B cell (primary cell): ENCODE measurements around the gene ADI1. TPM values are rescaled to one million over a fixed set of nuclear protein-coding genes. Genes with fewer than 3 reads are reported as not detected.

Experiments used
- ATAC-seq: fragments of 200-7000 bp; cut with Tn5 transposase; one replicate; pipeline ENCODE4 v1.10.0; 2021; ENCODE audit warnings: low read depth, mild to moderate bottlenecking, moderate number of reproducible peaks, moderate library complexity
- CTCF ChIA-PET: fragments of 350-600 bp; sonication (Branson Sonifier 250); formaldehyde crosslinking; loops from one replicate; lab custom pipeline; 2021; ENCODE audit warnings: antibody characterized with exemption, inconsistent platforms; lab: Charles Lee
- POLR2A ChIA-PET: fragments of 350-600 bp; sonication (Branson Sonifier 250); formaldehyde crosslinking; loops from one replicate; lab custom pipeline; 2021; ENCODE audit warnings: antibody characterized with exemption; lab: Charles Lee
- DNase-seq: peaks from one replicate; pipeline ENCODE4 v3.0.0; 2013
- H2AFZ ChIP-seq: 2 replicates; pipeline ENCODE4 v1.6.1; 2012; ENCODE audit warnings: mild to moderate bottlenecking, low read depth, low read length; ENCODE audit not compliant: insufficient read depth, poor library complexity, severe bottlenecking
- H3K27ac ChIP-seq, 2 donors: 1 replicate in 1 of 2; 2 replicates in 1 of 2; pipeline ENCODE4 v1.5.1; 2012 to 2013; ENCODE audit warnings: low read length in 2 of 2, mild to moderate bottlenecking in 2 of 2, moderate library complexity in 1 of 2
- H3K27me3 ChIP-seq, 4 experiments: fragments of 200-600 bp in 1 of 4; sonication (generic) in 1 of 4; replicated peaks in 1 of 4; 1 replicate in 2 of 4; 2 replicates in 2 of 4; pipeline versions ENCODE4 v1.6.1 to v1.7.0; 2013 to 2016; ENCODE audit warnings: low read length in 3 of 4, mild to moderate bottlenecking in 2 of 4, mixed read lengths in 1 of 4, moderate library complexity in 1 of 4; ENCODE audit not compliant: insufficient read depth in 4 of 4, control insufficient read depth in 3 of 4; ENCODE audit errors: control extremely low read depth in 1 of 4
- H3K36me3 ChIP-seq, 2 experiments: replicated peaks in 1 of 2; 1 replicate in 1 of 2; 2 replicates in 1 of 2; pipeline versions ENCODE4 v1.6.1 to v1.7.1; 2013; ENCODE audit warnings: low read length in 1 of 2; ENCODE audit not compliant: insufficient read depth in 2 of 2, control insufficient read depth in 1 of 2; ENCODE audit errors: control extremely low read depth in 1 of 2, extremely low read depth in 1 of 2
- H3K4me1 ChIP-seq, 2 donors: fragments of 200-600 bp in 1 of 2; sonication (generic) in 1 of 2; 1 replicate in 1 of 2; 2 replicates in 1 of 2; pipeline versions ENCODE4 v1.5.1 to v1.6.1; 2013 to 2017; ENCODE audit warnings: low read length in 2 of 2; ENCODE audit not compliant: control insufficient read depth in 2 of 2, insufficient read depth in 2 of 2
- H3K4me2 ChIP-seq: replicated peaks from 2 replicates; pipeline ENCODE3; 2012; ENCODE audit warnings: mild to moderate bottlenecking, low read depth, low read length; ENCODE audit not compliant: poor library complexity, severe bottlenecking
- H3K4me3 ChIP-seq, 5 experiments: fragments of 200-600 bp in 1 of 5; sonication (generic) in 1 of 5; 1 replicate in 3 of 5; 2 replicates in 2 of 5; pipeline versions ENCODE4 v1.5.1 to v1.7.0; 2011 to 2016; ENCODE audit warnings: low read length in 4 of 5, mild to moderate bottlenecking in 4 of 5, low read depth in 2 of 5, control low read depth in 1 of 5, moderate library complexity in 1 of 5; ENCODE audit not compliant: insufficient read depth in 1 of 5; ENCODE audit errors: control extremely low read depth in 1 of 5, extremely low read depth in 1 of 5
- H3K79me2 ChIP-seq: fragments of 200-600 bp; sonication (generic); one replicate; pipeline ENCODE4 v1.6.0; 2016; ENCODE audit warnings: low read length; ENCODE audit not compliant: control insufficient read depth, insufficient read depth
- H3K9ac ChIP-seq: fragments of 200-600 bp; sonication (generic); 2 replicates; pipeline ENCODE4 v1.6.1; 2017; ENCODE audit warnings: mild to moderate bottlenecking, low read length, moderate library complexity
- H3K9me3 ChIP-seq, 3 donors: one replicate each; pipeline versions ENCODE4 v1.6.1 to v1.7.1; 2013; ENCODE audit warnings: low read length in 2 of 3; ENCODE audit not compliant: control insufficient read depth in 2 of 3, insufficient read depth in 1 of 3; ENCODE audit errors: control extremely low read depth in 1 of 3
- H4K20me1 ChIP-seq: 2 replicates; pipeline ENCODE4 v1.6.0; 2012; ENCODE audit warnings: mild to moderate bottlenecking, low read length; ENCODE audit not compliant: insufficient read depth, control insufficient read depth, poor library complexity, severe bottlenecking
- H3K27ac Mint-ChIP-seq: one replicate; pipeline ENCODE4 v1.8.0; 2021; ENCODE audit warnings: mixed read lengths
- H3K27me3 Mint-ChIP-seq: one replicate; pipeline ENCODE4 v1.8.0; 2021; ENCODE audit warnings: mixed read lengths
- H3K4me1 Mint-ChIP-seq: one replicate; pipeline ENCODE4 v1.8.0; 2021; ENCODE audit warnings: mixed read lengths
- H3K4me3 Mint-ChIP-seq: one replicate; pipeline ENCODE4 v1.8.0; 2021; ENCODE audit warnings: mixed read lengths
- H3K9me3 Mint-ChIP-seq: one replicate; pipeline ENCODE4 v1.8.0; 2022; ENCODE audit warnings: mixed read lengths; ENCODE audit not compliant: insufficient read depth
- CTCF ChIP-seq: fragments of 200-600 bp; IDR thresholded peaks from one replicate; pipeline ENCODE4 v1.8.0; 2022; ENCODE audit warnings: antibody characterized with exemption, mild to moderate bottlenecking
- EZH2 ChIP-seq: IDR thresholded peaks from 2 replicates; pipeline ENCODE4 v1.6.1; 2012; ENCODE audit warnings: borderline replicate concordance, low read depth, mild to moderate bottlenecking, moderate library complexity, low read length; ENCODE audit not compliant: insufficient read depth, poor library complexity, severe bottlenecking
- WGBS: methylation state at CpG from one replicate; pipeline ENCODE4 v1.1.5; 2013; ENCODE audit warnings: missing lambda C conversion rate; ENCODE audit not compliant: insufficient coverage; 5-methylcytosine and 5-hydroxymethylcytosine counted together
- intact Hi-C: fragments of 100-400 bp; cut with micrococcal nuclease; formaldehyde crosslinking; loops from one replicate; pipeline ENCODE4 v1.10.0; 2022
- polyA plus RNA-seq: library from polyadenylated mRNA; depleted of rRNA; stranded (reverse); fragments of >200 nt; gene quantifications from 2 replicates; pipeline ENCODE4 v1.2.3, GENCODE V29; 2012
- total RNA-seq, 2 donors: library from RNA; stranded (reverse); fragments of 120-200 nt in 1 of 2; gene quantifications; 1 replicate in 1 of 2; 2 replicates in 1 of 2; pipeline versions ENCODE4 v1.2.3 to v1.2.4, GENCODE V29; 2013 to 2022

The ADI1 gene
- total and polyA plus RNA-seq, 2 donors (not counting 1 experiment from before 2014, with no cell fraction given): 15.2 to 23.1 TPM

GRCh38 chr2:3483986-3484960, 35.1 kb downstream of the ADI1 start:
- Histone ChIP-seq H3K4me3 (no peak overlapping the region), H3K36me3 (peaks cover 0 to 13% of the 10 kb centered on the region in 2 experiments), H3K4me2 (no peak overlapping the region), H2AFZ (no peak overlapping the region), H3K79me2 (no peaks in the 10 kb centered on the region), H3K9ac (no peak overlapping the region), H4K20me1 (no peaks in the 10 kb centered on the region), H3K27ac (no peak overlapping the region), H3K9me3 (peaks cover 0 to 22% (median 0%) of the 10 kb centered on the region in 3 donors), H3K27me3 (no peaks in the 10 kb centered on the region), H3K4me1 (peaks cover 7 to 9% of the 10 kb centered on the region in 2 donors)
- Mint-ChIP-seq H3K4me3 (no peak overlapping the region), H3K4me1 (peaks cover 9% of the 10 kb centered on the region), H3K27me3 (no peaks in the 10 kb centered on the region), H3K27ac (no peak overlapping the region), H3K9me3 (no peaks in the 10 kb centered on the region)
- ChIA-PET CTCF (no interaction called here), POLR2A (no interaction called here)
- WGBS: 96% methylated on average over 29 of the region's 34 CpGs
- no peak for TF ChIP-seq EZH2
- no peak for TF ChIP-seq CTCF
- DNase-seq (no peak), ATAC-seq (no peak)
- intact Hi-C loops: no loop called here
